HG03521 (cell line): ENCODE measurements around the gene FRAS1.
"Not testable (repeated sequence)": the region's sequence is repeated elsewhere in the genome, so short reads cannot be mapped to it uniquely, and the experiment has no call there.

Experiments used
- ATAC-seq: cut with Tn5 transposase; IDR thresholded peaks from one replicate; pipeline ENCODE4 v1.9.1; 2021; ENCODE audit warnings: mild to moderate bottlenecking, moderate library complexity; ENCODE audit not compliant: unreplicated experiment

Gene FRAS1

DNA sequence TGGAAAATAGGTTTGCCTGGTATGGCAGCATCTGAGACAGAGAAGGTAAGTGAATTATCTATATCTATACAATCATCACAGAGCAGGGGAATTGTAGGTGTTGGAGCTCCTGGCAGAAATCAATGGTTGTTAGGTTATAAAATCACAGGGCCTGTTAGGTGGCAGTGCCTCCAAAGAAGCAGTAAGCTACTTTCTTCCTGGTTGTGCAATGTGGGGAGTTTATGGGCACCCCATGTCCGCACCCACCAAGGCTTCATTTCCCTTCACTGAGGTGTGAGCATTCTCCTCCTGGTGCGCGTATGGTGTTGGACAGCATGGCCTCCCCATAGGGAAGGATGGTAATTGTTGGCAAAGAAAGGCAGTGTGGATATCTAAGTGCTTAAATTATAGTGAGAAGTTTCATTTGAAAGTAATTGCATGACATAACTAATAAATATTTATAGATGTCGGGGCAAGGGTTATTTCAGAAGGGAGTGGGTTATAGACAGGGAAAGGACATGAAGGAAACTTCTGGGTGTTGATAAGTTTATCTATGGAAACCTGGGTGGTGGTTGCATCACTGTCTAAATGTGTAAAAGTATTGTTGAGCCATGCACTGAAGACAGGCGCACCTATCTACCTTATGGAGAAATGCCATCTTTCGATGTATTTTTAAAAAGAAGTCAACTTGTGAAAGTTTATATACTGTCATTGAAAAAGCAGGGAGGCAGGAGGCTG is 153.7 kb downstream of the FRAS1 start:
- no peak for ATAC-seq

DNA sequence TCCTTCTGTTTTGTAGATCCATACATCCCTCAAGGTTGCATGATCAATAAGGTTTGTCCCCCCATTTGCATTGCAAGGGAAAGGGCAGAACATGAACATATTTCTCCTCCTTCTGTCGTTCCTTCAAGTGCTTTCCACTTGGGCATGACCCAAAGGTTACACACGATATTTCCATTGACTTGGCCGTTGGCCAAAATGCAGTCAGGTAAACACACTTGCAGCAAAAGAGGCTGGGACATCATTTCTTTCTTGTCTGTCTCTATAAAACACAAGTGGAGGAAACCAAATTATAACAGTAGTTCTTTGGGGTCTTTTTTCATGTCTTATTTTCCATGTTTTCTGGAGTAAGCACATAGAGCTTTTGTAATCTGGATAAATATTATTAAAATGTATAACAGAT is 156.1 kb downstream of the FRAS1 start:
- ATAC-seq = no peak

DNA sequence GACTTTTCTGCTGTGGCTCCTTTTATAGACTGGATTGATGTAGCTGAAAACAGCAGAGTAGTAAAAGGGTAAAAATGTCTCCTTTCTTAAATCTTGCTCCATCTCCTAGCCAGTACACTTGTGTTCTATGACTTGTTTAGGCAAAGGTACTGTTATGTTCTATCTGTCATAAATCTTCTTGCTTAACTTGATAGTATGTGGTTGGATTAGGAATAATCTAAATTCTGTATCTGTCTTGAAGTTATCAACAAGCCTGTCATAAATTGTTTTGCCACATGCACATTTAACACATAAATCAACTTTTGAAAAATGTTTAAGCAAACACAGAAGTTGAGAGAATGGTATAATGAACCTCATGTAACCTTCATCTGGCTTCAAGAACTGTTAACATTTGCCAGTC is 157.0 kb downstream of the FRAS1 start:
- ATAC-seq = no peak

DNA sequence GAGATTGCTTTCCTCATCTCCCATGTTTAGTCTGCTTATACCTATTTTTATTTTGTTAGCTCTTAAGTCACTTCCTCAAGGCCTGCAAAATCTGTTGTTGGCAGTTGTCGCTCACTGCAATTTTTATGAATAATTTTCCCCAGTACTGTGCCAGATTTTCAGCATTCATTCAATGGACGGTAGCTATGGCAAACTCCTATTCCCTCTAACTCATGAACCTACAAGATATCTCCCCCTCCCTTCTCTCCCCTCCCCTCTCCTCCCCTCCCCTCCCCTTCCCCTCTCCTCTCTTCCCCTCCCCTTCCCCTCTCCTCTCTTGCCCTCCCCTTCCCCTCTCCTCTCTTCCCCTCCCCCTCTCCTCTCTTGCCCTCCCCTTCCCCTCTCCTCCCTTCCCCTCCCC is 160.4 kb downstream of the FRAS1 start:
- no peak for ATAC-seq

DNA sequence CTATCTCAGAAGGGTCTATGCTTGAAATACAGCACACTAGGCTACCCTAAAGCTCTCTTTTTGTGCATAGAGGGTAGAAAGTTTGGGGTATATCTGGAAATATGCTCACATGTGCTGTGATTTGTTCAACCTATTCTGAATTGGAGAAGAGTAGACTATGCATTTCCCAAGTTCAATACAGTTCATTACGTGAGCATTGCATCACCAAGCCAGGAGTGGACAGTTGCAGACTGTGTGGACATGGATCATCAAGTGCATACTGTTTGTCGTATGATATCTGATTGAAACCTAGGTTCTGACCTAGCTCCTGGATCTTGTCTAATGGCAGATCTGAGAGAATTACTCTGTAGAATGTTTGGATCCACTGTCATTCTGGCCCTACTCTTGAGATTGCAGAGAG is 161.1 kb downstream of the FRAS1 start:
- ATAC-seq = no peak

DNA sequence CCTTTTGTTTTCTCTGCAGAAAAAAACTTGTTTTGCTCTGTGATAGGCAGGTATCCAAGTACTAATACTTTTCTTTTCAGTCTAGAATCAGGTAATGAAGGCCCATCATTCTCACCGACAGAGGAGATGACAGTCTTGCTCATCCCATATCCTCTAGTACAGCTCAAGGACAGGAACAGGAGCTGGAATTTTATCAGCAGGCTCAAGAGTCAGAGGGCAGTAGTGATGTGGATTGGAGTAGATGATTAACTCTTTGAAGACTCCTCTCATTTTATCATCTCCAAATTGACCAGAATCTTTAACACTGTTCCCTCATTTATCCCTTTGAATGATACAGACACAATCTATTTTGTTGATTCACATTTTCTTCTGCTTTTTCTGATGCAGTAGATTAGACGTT is 162.7 kb downstream of the FRAS1 start:
- ATAC-seq = no peak

DNA sequence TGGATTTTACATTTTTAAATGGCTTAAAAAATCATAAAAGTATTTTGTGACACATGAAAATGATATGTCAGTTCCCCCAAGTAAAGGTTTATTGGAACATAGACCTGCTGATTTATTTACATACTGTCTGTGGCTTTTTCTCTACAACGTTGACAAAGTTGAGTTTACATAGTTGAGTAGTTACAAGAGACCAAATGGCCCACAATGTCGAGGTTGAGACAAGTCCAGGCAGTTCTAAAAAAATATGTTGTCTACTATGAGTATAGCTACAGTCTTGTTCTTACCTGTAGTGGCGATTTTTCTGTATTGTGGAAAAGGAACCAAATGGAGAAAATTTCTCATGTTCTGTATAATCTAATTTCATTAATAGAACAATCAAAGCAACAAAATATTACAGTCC is 163.2 kb downstream of the FRAS1 start:
- no peak for ATAC-seq

DNA sequence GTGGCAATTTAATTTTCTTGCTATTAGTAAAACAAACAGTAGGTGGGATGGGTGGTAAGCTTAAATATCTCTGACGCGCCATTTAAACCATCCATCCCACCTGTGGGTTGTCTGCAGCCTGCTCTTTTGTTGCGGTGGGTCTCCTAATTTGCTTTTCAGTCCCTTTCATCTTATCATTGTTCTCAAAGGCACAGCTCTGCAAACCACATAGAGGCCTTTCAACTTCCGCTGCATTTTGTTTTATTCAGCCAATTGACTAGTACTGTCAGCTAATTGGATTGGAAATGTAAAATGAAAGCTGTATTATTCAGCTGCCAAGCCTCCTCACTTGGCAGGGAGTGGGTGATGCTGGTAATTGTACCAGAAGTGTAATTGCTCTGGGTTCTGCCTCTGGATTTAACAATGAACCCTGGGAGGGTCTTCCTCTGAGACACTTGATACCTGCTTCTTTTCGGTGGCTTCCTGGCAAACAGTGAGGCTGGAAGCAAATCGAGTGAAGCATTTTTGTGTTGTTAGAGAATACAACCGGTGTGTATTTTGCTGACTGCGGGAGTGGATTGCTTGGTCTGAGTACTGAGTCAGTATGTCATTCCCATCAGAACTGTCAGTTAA is 165.6 kb downstream of the FRAS1 start:
- no peak for ATAC-seq

DNA sequence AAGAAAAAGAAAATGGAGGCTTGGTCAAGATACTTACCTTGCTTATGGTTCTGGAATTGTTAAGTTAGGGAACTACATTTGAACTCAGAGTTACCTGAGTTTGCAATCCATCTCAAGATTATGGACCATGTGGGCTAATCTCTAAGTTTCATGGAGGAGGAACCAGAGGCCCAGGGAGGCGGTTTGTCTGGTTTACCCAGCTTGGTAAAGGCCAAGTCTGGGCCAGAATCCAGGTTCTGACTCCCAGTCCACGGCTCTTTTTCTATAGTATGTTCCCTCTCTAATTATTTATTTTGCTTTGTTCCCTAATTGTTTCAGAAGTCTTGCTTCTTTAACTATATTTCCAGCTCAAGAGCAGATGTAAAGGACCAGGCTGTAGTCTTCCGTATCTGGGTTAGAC is 168.1 kb downstream of the FRAS1 start:
- ATAC-seq = no peak

DNA sequence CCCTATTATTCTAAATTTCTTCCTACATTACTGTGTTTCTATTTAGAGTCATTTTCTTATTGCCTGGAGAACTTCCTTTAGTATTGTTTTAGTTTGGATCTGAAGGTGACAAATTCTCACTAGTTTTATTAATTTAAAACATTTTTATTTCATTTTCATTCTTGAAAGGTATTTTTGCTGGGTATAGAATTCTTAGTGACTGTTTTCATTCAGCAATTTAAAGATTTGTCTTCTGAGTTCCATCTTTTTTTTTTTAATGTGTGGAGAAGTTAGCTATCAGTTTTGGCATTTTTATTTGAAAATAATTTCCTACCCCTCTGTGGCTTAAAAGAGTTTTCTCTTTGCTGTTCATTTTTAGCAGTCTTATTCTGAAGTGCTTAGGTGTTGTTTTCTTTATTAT is 169.2 kb downstream of the FRAS1 start:
- ATAC-seq = no peak

DNA sequence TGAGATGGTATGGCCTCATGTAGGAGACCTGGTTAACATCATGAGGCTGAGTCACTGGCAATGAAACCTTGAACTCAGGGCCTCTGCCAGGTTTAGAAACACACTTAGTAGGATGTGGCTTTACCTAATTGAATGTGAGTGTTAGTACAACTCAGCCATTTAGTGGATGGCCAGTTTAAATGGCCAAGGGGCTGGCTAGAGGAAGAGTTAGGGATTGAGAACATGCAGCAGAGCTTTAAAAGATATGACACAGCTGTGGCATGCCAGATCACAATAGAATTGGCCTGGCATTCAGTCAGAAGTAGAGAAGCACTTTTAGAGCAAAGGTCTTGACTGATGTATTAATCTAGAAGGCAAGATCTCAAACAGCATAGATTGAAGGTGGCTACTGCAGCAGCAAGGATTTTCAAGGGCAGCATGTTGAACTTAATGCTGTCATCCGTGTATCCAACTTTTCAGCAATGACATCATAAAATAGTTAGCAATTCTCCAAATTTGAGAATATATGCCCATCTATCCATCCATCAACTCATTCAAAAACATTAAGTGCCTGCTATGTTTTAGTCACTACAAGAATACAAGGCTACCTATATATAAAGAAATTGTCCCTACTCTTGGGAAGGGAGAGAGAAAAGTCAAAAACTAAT is 170.4 kb downstream of the FRAS1 start:
- ATAC-seq = no peak

DNA sequence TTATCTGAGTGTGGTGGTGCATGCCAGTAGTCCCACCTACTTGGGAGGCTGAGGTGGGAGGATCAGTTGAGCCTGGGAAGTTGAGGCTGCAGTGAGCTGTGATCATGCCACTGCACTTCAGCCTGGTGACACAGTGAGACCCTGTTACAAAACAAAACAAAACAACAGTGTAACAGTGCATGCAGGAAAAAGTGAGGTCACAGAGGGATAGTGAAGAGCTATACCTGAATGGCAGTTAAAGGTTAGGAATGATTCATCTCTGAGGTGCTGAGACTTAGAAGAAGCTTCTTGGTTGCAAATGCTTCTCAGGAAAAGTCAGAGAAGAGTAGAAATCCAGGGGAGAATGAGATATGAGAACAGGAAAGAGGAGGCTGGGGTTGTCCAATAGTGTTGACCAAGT is 178.7 kb downstream of the FRAS1 start:
- no peak for ATAC-seq

DNA sequence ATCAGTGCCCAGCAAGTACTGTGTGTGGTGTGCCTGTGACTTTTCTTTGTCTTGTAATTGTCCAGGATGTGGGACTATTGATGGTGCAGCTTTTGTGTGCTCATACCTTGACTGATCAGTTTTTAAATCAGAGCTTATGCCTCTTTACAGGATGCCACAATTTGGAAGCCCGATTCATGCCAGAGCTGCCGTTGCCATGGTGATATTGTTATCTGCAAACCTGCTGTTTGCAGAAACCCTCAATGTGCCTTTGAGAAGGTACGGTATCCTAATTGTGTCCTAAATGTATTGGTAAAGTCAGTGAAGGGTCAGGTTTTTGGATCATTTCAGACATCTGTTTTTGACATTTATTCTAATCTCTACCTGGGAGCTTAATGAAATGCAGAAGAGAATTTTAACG is 180.2 kb downstream of the FRAS1 start:
- no peak for ATAC-seq

DNA sequence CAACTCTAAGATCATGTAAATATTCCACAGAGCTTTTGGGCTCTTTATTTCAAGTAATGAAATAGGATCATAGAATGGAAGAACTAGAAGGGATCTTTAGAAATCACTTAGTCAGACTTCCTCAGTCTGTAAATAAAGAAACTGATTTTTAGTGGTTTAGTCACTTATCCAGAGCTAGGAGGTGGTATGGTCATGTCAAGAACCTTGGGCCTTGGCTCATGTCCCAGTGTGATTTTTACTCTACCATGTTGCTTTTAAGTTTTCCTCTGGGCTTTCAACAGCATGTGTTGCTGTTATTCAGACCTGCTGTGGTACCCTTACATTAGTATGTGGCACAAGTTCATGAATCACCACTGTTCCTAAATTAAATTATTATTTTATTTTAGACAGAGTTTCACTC is 184.9 kb downstream of the FRAS1 start:
- ATAC-seq = no peak

DNA sequence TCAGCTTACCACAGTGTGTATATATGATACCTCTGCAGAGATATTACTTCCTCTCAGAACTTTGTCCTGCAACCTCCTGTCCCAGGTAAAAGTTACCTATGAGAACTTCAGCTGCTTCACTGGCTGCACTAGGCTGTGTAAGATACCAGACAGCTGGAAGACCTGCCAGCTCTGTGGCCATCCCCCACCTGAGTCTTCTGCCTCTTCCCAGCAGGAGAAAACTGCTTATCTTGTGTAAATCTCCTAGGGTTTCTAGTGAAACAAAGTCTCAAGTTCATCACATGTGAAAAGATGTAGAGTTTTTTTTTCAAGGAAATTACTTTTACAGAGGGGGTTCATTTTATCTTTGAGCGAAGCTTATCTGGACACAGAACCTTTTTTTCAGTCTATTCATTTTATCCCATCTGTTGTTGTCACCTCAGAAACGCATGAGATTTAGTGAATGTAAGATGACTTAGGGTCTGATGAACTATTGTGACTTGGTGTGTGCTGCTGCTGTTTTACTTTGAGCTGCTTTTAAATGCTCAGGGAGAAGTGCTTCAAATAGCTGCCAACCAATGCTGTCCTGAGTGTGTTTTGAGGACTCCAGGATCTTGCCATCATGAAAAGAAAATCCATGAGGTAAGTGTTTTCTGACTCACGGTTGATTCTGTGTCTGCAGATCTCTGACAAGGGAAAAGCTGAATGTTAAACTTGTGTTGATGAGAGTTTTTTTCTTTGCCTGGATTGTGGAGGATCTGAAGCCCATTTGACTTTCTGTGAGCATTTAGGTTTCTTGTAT is 187.8 kb downstream of the FRAS1 start:
- ATAC-seq = no peak

DNA sequence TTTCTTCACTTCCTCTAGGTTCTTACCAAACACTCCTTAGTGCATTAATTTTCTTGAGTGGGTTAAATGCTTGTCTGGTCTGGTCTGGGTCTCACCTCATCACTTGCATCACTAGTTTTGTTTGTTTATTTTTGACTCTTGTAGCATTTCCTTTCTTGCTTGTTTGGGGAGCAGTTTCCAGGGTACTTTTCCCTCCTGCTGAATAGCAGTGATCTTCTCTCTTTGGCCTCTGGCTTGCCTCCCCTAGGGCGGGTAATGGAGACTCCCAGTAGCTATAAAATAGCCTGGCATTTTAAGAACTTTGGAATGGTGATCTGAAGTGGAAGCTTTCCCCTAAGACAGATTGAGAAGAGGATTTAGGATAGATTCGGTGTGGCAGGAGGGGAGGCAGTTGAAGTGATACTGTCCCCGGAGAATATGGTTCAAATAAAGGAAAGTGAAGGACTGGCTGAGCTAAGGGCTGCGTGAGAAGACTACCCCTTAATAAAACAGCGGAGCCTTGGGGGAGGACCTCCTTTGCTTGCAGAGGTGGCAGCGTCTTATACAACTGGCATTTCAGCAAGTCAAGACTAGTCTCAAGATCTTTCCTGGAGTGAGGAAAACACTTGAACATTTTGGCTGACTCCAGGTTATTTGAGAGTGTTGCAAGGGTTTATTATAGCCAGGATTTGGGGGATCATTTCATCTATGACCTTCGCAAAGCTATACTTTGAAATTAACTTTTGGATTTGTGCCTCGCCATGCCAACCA is 190.6 kb downstream of the FRAS1 start:
- no peak for ATAC-seq

DNA sequence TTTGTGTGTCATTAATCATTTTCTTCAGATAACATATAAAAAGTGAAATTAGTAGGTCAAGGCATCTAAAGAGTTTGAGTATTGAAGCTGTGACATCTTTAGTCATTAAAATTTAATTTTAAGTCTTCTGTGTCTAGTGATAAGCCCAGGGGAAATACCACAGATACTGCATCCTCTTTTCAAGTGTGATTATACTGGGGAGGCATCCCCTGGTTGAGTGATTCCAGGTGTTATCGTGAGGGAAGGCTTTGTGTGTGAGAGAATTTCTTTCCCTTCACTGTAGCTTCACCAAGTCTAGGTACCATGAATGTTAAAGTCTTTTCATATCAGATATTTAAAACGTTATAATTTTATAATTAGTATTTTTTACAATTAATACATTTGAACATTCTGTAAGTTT is 193.4 kb downstream of the FRAS1 start:
- ATAC-seq = no peak

DNA sequence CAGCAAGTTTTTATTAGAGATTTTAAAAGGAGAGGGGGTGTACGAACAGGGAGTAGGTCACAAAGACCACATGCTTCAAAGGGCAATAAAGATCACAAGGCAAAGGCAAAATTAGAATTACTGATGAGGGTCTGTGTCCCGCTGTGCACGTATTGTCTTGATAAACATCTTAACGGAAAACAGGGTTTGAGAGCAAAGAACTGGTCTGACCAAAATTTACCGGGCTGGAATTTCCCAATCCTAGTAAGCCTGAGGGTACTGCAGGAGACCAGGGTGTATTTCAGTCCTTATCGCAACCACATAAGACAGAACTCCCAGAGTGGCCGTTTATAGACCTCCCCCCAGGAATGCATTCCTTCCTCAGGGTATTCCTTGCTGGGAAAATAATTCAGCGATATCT is 195.7 kb downstream of the FRAS1 start:
- ATAC-seq = not testable (repeated sequence)

DNA sequence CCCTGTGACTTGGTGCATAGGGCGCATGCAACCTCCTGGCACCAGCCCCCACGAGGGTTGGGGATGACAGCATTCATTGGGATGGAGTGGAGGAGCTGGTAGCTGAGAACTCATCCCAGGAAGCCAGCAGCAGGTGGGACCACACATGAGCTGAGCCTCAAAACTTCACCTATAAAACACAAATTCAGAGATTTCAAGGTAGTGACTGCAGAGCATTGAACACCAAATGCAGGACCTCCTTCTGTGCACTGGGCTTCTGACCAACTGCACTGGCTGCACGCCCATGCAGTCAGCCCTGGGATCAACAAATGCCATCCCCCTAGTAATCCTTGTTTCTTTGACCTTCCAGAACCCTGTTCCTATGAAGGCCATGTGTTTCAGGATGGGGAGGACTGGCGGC is 197.8 kb downstream of the FRAS1 start:
- no peak for ATAC-seq

DNA sequence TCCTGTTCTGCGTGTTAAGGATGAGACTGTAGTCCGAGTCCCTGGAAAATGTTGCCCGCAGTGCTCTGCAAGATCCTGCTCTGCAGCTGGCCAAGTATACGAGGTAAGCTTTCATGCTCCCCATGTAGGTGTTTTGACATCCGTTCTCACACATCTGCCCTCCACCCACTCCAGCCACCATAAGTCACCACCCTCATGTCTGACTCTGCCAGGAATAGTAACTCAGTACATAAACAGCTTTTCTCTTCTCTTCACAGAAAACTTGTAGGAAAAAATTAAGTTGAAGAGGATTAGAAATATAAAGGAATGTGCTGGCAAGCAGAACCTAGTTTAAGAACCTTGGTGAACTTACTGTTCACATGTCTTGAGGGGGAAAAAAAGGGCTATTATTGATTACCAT is 207.9 kb downstream of the FRAS1 start:
- no peak for ATAC-seq

DNA sequence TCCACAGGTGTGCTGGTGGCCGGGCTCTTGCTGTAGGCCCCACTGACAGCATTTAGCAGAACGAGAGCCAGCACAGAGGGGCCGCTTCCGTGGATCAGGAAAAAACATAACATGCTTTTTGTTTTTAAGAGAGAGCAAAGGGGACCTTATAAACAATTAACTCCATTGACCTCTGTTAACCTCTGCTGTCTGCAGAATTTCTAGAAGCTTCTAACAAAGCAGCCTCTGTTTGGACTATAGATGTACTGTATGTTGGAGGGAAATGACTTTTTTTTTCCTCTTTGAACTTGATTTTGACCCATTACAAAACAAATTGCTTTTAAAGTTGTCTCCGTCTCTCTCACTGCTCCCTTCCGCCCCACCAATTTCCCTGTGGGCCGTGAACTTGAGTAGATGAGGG is 210.7 kb downstream of the FRAS1 start:
- no peak for ATAC-seq
